Stimulated activated CD4-positive, alpha-beta T cell treated with anti-CD3 and anti-CD28 coated beads, Interleukin-15, amount 100 ng/mL, for 24 hours (primary cell): ENCODE data around the gene EFCAB13.

Source experiments
- DNase-seq: peaks from one replicate; pipeline ENCODE4 v3.0.0-alpha.2; 2020

EFCAB13 gene

GRCh38 chr17:47323382-47324223, at the start of gene EFCAB13:
EFCAB13 (plus strand) TSS chr17:47323955; CDS start chr17:47328354, 4,399 bp downstream.
- DNase-seq: peak; percentile 84

- DNase-seq: no peak
Observed at GRCh38 chr17:47274319-47275069, 49.3 kb upstream of the EFCAB13 start.

GRCh38 chr17:47275245-47275984, 48.3 kb upstream of the EFCAB13 start:
- DNase-seq: no peak

- no peak for DNase-seq
Observed at GRCh38 chr17:47276444-47276843, 47.3 kb upstream of the EFCAB13 start.

GRCh38 chr17:47276868-47277267, 46.9 kb upstream of the EFCAB13 start:
- no peak for DNase-seq

GRCh38 chr17:47277921-47278320, 45.8 kb upstream of the EFCAB13 start:
- DNase-seq: no peak

- no peak for DNase-seq
Observed at GRCh38 chr17:47278561-47278960, 45.2 kb upstream of the EFCAB13 start.

- DNase-seq: no peak
Observed at GRCh38 chr17:47279062-47279801, 44.5 kb upstream of the EFCAB13 start.

- no peak for DNase-seq
Observed at GRCh38 chr17:47280072-47280811, 43.5 kb upstream of the EFCAB13 start.

GRCh38 chr17:47281216-47281615, 42.5 kb upstream of the EFCAB13 start:
- DNase-seq: no peak

- no peak for DNase-seq
Observed at GRCh38 chr17:47285003-47285402, 38.8 kb upstream of the EFCAB13 start.

GRCh38 chr17:47286198-47286914, 37.4 kb upstream of the EFCAB13 start:
- no peak for DNase-seq

- no peak for DNase-seq
Observed at GRCh38 chr17:47287068-47287467, 36.7 kb upstream of the EFCAB13 start.

GRCh38 chr17:47287639-47288038, 36.1 kb upstream of the EFCAB13 start:
- DNase-seq: no peak

- DNase-seq: no peak
Observed at GRCh38 chr17:47288531-47289116, 35.1 kb upstream of the EFCAB13 start.

- DNase-seq: no peak
Observed at GRCh38 chr17:47289302-47289701, 34.5 kb upstream of the EFCAB13 start.

GRCh38 chr17:47290870-47291241, 32.9 kb upstream of the EFCAB13 start:
- no peak for DNase-seq

GRCh38 chr17:47291242-47291873, 32.4 kb upstream of the EFCAB13 start:
- DNase-seq: no peak

GRCh38 chr17:47292206-47292605, 31.5 kb upstream of the EFCAB13 start:
- DNase-seq: no peak
